GM21526 (cell line): Measurements from ENCODE around the gene PMS2.
"Not testable (repeated sequence)": the region's sequence is repeated elsewhere in the genome, so short reads cannot be mapped to it uniquely, and the experiment has no call there.

Experiments used
- ATAC-seq: cut with Tn5 transposase; IDR thresholded peaks from one replicate; pipeline ENCODE4 v1.9.1; 2021; ENCODE audit warnings: moderate library complexity; ENCODE audit not compliant: unreplicated experiment, low FRiP score

Gene PMS2

DNA sequence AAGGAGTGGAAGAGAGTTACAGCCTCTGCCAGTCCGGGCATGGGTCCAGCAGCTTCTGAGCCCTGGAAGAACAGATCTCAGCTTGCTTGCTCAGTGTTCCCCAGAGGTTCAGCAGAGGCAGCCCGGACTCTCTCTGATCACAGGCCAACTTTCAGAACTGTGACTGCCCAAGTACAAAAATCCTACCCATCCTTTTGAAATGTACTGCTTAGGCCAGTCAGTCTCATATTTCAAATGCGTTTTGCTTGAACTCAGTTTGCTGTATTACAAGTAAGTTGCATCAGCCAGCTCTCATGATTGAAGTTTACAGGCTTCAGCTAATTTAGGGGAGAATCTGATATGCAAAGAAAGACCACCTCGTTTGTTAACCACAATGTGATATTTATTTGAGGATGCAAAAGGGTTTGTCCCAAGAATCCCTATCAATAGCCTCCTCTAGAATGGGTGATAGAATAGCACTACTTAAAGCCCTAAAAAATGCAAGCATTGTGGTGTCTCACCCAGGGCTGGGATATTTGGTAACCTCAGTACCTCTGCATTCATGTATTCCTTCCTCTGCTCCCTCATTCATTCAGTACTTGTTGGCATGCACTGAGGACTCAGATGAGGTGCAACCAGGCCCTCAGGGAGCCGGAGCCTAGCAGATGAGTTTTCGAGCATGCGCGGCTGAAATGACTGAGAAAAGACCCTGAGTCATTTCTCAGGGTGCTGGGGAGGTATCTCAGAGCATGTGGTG, 7.2 kb upstream of the PMS2 start:
- no peak for ATAC-seq

DNA sequence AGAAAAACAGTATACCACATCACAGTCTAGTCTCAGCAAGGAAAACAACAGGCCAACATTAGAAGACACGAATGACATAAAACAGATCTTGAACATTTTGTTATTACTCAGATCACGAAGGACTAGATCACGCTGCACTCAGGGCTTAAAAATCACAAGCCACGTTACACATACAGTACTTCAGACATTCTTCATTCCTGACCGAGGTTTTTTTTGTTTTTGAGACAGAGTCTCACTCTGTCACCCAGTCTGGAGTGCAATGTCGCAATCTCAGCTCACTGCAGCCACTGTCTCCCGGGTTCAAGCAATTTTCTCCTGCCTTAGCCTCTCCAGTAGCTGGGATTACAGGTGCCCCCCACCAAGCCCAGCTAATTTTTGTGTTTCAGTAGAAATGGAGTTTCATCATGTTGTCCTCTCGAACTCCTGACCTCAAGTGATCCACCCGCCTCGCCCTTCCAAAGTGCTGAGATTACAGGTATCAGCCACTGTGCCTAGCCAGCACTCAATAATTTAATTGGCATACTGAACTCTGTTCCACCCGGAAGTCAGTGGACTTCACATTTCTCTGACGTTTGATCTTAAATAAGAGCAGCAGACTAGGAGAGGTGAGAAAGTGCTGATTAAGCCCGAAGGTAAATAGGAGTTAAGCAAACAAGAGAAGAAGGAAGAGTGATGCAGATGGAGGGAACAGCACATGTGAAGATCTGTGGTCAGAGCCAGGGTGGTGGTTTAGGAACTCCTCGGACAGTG, 3.7 kb upstream of the PMS2 start:
- no peak for ATAC-seq

DNA sequence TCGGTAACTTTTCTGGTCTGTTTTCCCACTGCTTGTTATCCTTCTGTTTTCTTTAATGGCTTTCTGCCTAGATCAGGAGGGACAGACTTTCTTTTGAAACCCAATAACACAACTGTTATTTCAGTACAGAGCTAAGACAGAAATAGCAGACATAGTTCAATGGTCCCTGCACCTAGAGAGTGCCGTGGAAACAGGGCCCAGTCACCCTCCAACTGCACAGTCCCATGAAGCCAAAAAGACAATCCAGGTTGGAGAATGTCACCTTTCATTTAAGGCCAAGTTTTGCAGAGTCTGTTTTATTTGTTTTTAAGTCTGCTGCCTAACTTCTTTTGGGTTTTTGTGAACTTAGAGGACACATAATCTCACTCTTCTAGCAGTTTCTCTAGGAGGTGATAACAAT, 2.7 kb upstream of the PMS2 start:
- no peak for ATAC-seq

DNA sequence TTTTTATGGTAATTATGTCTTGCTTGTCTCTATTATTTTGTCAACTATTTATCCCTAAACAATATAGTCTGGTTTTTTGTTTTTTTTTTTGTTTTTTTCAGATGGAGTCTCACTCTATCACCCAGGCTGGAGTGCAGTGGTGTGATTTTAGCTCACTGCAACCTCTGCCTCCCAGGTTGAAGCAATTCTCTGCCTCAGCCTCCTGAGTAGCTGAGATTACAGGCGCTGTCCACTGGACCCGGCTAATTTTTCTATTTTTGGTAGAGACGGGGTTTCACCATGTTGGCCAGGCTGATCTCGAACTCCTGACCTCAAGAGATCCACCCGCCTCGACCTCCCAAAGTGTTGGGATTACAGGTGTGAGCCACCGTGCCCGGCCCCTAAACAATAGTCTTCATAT, 1.5 kb upstream of the PMS2 start:
- not testable (repeated sequence) for ATAC-seq

DNA sequence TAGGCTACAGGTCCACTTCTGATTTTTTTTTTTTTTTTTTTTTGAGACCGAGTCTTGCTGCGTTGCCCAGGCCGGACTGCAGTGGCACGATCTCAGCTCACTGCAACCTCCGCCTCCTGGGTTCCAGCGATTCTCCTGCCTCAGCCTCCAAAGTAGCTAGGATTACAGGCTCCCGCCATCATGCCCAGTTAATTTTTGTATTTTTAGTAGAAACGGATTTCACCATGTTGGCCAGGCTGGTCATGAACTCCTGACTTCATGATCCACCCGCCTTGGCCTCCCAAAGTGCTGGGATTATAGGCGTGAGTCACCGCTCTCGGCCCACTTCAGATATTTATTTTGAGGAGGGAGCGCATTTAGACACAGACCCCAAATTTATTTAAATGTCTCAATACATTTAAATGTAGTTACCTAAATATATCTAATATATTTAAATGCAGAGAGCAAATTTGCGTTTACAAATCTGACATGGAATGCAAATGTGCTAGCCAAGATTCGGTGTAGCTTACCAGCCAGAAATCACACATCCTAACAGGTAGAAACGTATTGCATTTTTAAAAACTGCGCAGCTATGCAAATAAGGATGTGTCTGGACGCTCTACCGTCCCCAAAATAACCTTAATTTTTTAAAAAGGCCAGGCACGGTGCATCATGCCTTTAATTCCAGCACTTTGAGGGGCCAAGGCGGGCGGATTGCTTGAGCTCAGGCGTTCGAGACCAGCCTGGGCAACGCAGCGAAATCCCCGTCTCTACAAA, 836 bp downstream of the PMS2 start:
- ATAC-seq: not testable (repeated sequence)

DNA sequence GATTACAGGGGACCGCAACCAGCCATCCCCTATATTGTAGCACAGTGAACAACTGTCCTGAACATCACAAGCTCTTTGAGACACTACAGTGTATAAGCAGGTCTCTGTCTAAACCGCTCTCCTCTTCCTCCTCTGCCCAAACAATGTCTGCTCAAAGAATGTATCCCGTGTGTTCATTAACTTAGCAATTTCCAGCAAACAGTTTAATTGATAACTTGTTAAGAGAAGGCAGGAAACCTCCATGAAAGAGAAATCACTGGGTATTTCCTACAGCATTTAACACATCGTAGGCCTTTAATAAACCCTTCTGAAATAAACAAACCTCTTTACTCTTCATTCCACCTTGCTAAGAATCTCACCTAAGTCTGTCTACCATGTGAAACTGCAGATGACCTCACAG, 1.5 kb downstream of the PMS2 start:
- no peak for ATAC-seq

DNA sequence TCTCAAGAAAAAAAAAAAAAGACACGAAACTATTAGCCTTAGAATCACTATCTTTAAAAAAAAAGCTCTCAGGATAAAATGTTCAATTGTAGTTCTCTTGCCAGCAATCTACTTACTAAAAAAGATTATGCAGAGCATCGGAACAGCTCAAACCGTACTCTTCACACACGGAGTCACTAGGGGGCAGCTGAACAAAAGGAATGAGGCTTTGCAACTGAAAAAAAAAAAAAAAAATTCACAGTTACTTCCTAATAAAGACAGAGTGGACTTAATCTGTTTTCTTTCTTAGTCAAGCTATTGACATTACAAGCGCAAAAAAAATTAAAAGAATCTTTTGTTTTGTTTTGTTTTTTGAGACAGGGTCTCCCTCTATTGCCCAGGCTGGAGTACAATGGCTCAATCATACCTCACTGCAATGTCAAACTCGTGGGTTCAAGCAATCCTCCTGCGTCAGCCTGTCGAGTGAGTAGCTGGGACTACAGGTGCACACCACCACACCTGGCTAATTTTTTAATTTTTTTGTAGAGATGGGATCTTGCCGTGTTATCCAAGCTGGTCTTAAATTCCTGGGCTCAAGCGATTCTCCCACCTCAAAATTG, 11.5 kb downstream of the PMS2 start:
- ATAC-seq: no peak

DNA sequence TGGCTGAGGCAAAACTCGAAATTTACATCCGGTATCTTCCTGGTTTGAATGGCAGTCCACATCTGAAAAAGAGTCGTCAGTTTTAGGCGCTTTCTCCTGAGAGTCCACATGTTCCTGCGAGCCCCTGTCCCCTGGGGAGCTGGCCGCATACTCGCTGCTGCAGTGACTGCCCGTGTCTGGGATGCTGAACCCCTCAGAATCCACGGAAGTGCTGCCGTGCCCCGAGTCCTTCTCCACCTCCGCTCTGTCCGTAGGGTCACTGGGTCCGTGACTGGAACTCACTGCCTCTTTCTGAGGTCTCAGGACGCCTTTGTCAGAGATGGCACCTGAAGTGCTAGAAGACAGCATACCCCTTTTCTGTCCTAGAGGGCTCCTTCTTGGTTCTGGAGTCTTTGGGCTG, 21.8 kb downstream of the PMS2 start:
- ATAC-seq: not testable (repeated sequence)

DNA sequence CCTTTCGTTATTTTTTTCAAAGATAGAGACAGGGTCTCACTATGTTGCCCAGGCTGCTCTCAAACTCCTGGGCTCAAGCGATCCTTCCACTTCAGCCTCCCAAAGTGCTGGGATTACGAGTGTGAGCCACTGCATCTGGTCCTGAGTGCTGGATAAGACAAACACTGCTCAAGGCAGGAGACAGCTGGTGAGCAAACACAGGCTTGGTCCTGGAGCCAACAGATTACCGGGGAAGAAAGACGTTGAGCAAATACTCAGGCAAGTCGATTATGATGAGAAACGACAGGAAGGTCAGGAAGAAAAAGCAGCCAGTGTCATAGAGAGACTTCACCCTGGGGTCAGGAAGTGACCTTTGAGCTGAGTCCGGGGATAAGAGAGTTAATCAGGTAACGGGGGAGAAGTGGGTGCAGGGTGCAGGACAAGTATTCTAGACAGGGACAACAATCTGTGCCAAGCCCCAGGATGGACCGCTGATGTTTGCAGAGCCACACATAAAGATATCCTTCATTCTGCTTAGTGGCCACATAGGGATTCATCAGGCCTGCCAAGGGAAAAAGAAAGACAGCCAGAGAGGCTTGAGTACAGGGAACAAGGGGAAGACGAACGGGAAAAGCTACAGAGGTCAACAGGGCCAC, 29.1 kb downstream of the PMS2 start:
- not testable (repeated sequence) for ATAC-seq

DNA sequence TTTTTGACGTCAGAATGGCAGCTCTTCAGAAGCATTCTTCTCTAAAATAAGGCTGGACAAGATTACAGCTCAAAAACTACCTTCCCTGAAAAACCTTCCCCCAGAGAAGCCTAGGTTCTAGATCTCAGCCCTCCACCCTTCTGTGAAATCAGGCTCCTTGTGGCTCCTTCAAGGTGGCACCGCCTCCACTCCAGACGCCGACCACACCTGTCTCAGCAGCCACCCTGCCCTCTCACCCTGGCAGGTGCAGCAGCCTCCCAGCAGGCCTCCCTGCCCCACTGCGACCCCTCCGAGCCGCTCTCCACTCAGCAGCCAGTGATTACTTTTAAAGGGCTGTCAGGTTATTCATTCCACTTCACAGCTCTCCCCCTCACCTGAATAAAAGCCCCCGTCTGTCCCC, 35.3 kb downstream of the PMS2 start:
- not testable (repeated sequence) for ATAC-seq

DNA sequence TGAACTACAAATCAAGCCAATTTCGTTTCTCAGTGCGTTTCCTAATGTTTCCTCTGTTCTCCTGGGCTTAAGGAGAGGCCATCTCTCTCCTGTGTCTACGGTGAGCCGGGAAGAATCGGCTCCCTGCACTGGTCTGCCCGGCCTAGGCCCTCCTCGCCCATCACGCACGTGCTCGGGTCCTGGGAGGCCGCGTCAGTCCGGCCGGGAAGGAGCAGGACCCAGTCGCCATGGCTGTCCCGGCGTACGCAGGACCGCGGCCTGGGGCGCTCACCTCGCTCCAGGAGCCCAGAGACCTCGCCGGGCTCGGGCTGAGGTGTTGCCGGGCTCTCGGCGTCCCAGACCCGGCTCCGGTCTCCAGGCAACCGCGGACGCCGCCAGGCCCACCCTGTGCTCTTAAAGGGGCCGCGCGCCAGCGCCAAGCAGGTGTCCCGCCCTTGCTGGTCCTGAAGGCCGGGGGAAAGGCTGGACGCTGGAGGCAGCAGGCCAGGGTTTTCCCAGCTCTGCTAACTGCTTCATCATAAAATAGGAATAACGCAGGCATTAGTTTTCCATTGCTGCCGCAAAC, 38.4 kb downstream of the PMS2 start, which contains the start of gene RSPH10B:
Gene RSPH10B, minus strand, starts transcription at position 343 of the 565 bp plus-strand sequence. CDS start 3,573 bp downstream, outside the sequence.
- not testable (repeated sequence) for ATAC-seq

DNA sequence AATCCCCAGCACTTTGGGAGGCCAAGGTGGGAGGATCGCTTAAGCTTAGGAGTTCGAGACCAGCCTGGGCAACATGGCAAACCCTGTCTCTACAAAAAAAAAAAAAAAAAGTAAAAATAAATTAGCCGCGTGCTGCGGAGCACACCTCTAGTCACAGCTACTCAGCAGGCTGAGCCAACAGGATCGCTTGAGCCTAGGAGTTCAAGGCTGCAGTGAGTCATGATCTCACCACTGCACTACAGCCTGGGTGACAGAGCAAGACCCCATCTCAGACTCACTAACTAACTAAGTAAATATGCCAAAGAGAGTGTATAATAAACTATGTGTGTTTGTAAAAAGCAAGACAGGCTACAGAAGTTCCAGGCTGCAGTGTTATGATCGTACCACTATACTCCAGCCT, 45.0 kb downstream of the PMS2 start:
- not testable (repeated sequence) for ATAC-seq

DNA sequence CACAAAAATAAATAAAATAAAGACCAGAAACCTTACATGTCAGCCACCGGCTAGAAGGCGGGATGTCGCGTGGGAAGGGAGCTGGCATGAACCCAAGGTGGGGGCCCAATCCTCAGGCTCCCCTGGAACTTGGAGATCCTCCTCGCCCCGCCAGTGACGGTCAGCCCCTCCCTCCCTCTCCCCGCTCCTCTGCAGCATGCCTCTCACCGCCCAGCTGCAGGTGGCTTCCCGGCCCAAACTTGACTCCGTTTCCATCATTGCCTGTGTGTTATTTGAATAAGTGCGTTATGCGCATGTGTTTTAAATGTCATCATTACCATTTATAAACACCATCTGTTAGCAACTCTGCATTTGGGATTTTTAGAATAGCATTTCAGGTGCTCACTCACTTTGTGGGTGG, 45.6 kb downstream of the PMS2 start:
- not testable (repeated sequence) for ATAC-seq

DNA sequence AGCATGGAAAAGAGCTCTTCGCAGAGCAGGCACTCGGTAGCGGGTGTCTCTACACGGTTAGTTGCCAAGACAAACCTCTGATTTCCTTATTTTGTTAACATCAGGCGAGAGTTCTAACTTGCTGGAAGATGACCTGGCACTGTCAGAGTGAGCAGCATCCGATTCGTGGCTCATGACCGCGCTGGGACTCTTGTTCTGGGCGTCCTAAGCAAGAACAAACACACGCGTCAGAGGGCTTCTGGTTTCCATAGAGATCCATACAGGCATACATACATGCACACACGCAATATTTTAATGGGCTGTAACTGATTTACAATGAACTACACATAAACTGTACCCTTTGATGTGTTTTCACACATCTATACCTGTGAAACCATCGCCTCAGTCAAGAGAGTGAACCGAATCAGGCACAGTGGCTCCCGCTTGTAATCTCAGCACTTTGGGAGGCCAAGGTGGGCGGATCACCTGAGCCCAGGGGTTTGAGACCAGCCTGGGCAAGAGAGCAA, 73.9 kb downstream of the PMS2 start:
- not testable (repeated sequence) for ATAC-seq

DNA sequence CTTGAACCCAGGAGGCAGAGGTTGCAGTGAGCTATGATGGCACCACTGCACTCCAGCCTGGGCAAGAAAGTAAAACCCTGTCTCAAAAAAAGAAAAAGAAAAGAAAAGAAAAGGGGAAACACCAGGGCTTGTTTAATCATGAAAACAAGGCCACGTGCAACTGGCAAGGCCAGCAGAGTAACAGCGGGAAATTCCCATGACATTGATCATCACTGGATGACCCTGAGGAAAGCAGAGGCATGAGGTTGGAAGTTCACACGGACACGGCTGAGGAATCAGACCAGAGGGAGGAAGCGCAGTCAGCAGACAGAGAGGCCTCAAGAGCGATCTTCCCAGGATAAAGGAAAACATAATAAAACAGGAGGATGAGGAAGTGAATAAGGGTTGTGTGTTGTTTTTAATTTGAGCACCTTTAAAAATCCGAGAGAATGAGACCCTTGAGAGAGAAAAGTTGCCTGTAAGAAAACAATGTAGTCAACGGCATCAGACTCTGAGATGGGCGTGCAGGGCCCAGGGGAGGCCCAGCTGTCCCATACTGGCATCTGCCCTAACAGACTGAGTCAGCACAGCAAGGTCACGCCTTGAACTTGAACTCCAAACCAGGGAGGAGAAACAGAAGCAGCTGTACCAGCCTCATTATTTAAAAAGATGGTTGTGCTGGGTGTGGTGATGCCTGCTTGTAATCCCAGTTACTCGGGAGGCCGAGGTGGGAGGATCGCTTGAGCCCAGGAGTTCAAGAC, 76.8 kb downstream of the PMS2 start:
- ATAC-seq: not testable (repeated sequence)

DNA sequence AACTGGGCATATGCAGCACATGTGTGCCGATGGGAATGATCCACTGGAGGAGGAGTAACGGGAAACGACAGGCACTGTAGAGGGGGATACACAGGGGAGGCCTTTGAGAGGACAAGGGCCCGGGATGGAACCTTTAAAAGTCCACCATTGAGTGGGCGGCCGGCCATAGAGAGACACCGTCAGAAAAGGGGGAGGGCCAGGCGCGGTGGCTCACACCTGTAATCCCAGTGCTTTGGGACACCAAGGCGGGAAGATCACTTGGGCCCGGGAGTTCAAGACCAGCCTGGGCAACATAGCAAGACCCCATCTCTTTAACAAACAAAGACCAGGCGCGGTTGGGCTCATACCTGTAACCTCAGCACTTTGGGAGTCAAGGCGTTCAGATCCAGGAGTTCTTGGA, 77.6 kb downstream of the PMS2 start:
- ATAC-seq: not testable (repeated sequence)

DNA sequence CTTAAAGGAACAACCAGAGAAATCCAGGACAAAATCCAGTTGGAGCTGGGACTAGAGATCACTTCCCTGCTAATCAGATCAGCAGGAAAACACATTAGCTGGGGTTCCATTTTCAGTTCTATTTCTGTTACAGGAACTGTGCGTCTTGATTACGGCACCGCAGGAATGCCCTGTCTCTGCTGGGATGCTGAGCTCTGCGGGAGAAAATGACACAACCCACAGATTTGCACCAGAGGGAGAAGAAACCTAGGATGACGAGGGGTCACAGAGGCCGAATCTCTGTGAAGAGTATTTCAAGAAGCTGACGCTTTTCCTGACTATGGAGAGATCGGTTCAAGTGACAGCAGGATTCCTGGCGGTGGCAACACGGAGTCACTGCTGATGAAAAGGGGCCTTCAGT, 78.6 kb downstream of the PMS2 start:
- ATAC-seq: not testable (repeated sequence)

DNA sequence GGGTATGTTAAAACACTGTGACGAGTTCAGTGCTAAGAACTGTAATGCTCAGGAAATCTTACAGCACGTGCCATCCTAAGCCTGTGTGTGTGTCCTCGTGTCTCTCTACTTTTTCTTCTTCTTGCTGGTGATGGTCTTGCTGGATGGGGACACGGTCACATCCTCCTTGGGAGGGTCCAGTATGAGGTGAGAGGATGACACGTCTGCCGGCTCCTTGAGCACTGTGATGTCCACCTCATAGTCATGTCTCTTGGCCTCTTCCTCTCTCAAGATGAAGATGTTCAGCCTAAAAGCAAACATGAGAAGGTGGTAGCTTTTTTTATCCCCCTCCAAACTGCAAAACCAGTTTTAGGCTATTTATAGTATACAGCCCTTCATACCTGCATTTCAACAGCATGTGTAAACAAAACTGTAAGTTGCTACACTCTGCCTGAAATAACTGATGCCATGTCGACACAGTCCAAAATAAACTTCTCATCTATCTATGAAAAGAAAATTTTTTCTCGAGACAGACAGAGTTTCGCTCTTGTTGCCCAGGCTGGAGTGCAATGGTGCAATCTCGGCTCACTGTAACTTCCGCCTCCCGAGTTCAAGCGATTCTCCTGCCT, 82.5 kb downstream of the PMS2 start:
- not testable (repeated sequence) for ATAC-seq

DNA sequence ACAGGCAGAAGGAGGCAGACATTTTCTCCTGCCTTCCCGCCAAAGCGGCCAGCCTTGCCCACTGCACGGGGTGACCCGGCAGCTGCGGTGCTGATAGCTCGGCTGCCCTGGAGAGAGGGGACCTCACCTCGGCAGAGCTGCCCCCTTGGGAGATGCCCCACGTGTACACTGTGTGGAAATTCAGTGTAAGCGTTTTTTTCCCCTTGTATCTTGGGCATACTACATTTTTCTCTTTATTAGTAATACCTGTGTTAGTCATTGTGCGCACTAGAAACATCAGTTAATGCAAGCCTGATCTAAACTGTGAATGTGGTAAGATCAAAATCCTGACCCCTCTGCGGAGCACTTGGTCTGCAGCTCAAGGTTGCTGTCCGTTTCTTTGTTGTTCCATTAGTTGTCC, 84.2 kb downstream of the PMS2 start:
- ATAC-seq: not testable (repeated sequence)
